IMR-90 (cell line): ENCODE results near the gene PRICKLE2. TPM values are rescaled to one million over a fixed set of nuclear protein-coding genes. Genes with fewer than 3 reads are reported as not detected.

Experiments used
- ATAC-seq: fragments of 200-7000 bp; cut with Tn5 transposase; 2 replicates; pipeline ENCODE4 v1.9.1; 2020; ENCODE audit warnings: low read depth, mild to moderate bottlenecking, moderate library complexity
- BruUV-seq: library from RNA; stranded (reverse); fragments of 400-500 nt; replicated peaks from 2 replicates; lab custom pipeline; 2021; lab: Mats Ljungman, UMichigan
- CTCF ChIA-PET: fragments of 300-600 bp; formaldehyde crosslinking; extraction: SDS; loops from one replicate; lab custom pipeline; 2021; ENCODE audit warnings: antibody characterized with exemption; lab: Yijun Ruan, JAX
- POLR2A ChIA-PET: fragments of 300-600 bp; sonication (Branson Sonifier 250); formaldehyde crosslinking; loops from one replicate; lab custom pipeline; 2022; ENCODE audit warnings: antibody characterized with exemption; ENCODE audit not compliant: unreplicated experiment; lab: Charles Lee
- DNase-seq: peaks from one replicate; pipeline ENCODE4 v3.0.0; 2013
- H2AFZ ChIP-seq: replicated peaks from 2 replicates; pipeline ENCODE3; 2013; ENCODE audit warnings: low read length, mild to moderate bottlenecking; ENCODE audit not compliant: poor library complexity
- H2AK5ac ChIP-seq: 2 replicates; pipeline ENCODE4 v1.6.1; 2013; ENCODE audit warnings: low read depth, low read length, inconsistent platforms
- H2AK9ac ChIP-seq: replicated peaks from 2 replicates; pipeline ENCODE3; 2013; ENCODE audit warnings: mild to moderate bottlenecking, low read depth, low read length, moderate library complexity; ENCODE audit not compliant: poor library complexity
- H2BK120ac ChIP-seq: 2 replicates; pipeline ENCODE4 v1.6.1; 2013; ENCODE audit warnings: low read depth, low read length, inconsistent platforms
- H2BK15ac ChIP-seq: 3 replicates; pipeline ENCODE4 v1.6.1; 2013; ENCODE audit warnings: low read depth, low read length, inconsistent platforms
- H2BK20ac ChIP-seq: 2 replicates; pipeline ENCODE4 v1.6.1; 2013; ENCODE audit warnings: low read depth, mild to moderate bottlenecking, inconsistent platforms, low read length, moderate library complexity
- H2BK5ac ChIP-seq: 2 replicates; pipeline ENCODE4 v1.6.1; 2013; ENCODE audit warnings: mild to moderate bottlenecking, low read depth, low read length, inconsistent platforms; ENCODE audit not compliant: poor library complexity, severe bottlenecking
- H3K14ac ChIP-seq: replicated peaks from 2 replicates; pipeline ENCODE4 v1.6.1; 2013; ENCODE audit warnings: low read depth, low read length, inconsistent platforms
- H3K18ac ChIP-seq: 2 replicates; pipeline ENCODE4 v1.6.1; 2013; ENCODE audit warnings: low read depth, low read length, control low read depth
- H3K23ac ChIP-seq: 2 replicates; pipeline ENCODE4 v1.6.1; 2013; ENCODE audit warnings: low read depth, low read length, inconsistent platforms
- H3K27ac ChIP-seq: 2 replicates; pipeline ENCODE4 v1.5.1; 2013; ENCODE audit warnings: mild to moderate bottlenecking, control low read depth, low read length; ENCODE audit not compliant: insufficient read depth
- H3K27me3 ChIP-seq: 2 replicates; pipeline ENCODE4 v1.6.1; 2013; ENCODE audit warnings: low read length; ENCODE audit not compliant: control insufficient read depth, insufficient read depth
- H3K36me3 ChIP-seq: 2 replicates; pipeline ENCODE4 v1.6.1; 2013; ENCODE audit warnings: low read length, mixed read lengths; ENCODE audit not compliant: control insufficient read depth, insufficient read depth
- H3K4ac ChIP-seq: 2 replicates; pipeline ENCODE4 v1.6.1; 2013; ENCODE audit warnings: low read depth, low read length, inconsistent platforms
- H3K4me1 ChIP-seq: 2 replicates; pipeline ENCODE4 v1.6.1; 2013; ENCODE audit warnings: low read length, mixed read lengths; ENCODE audit not compliant: control insufficient read depth, insufficient read depth
- H3K4me2 ChIP-seq: 2 replicates; pipeline ENCODE4 v1.6.1; 2013; ENCODE audit warnings: low read depth, mild to moderate bottlenecking, control low read depth, low read length, moderate library complexity
- H3K4me3 ChIP-seq: 2 replicates; pipeline ENCODE4 v1.5.1; 2013; ENCODE audit warnings: low read depth, mild to moderate bottlenecking, control low read depth, low read length, moderate library complexity; ENCODE audit not compliant: insufficient read depth
- H3K56ac ChIP-seq: 2 replicates; pipeline ENCODE4 v1.6.1; 2013; ENCODE audit warnings: low read length, inconsistent platforms; ENCODE audit not compliant: insufficient read depth; ENCODE audit errors: extremely low read depth
- H3K79me1 ChIP-seq, 2 experiments: 2 replicates each; pipeline ENCODE4 v1.6.1; 2013; ENCODE audit warnings: low read length in 2 of 2, inconsistent platforms in 1 of 2, low read depth in 1 of 2
- H3K9ac ChIP-seq: 2 replicates; pipeline ENCODE4 v1.6.1; 2013; ENCODE audit warnings: low read depth, low read length, control low read depth
- H3K9me1 ChIP-seq: 2 replicates; pipeline ENCODE4 v1.6.1; 2013; ENCODE audit warnings: low read length, inconsistent platforms; ENCODE audit not compliant: insufficient read depth
- H3K9me3 ChIP-seq: 2 replicates; pipeline ENCODE4 v1.6.1; 2013; ENCODE audit warnings: low read length; ENCODE audit not compliant: control insufficient read depth, insufficient read depth
- H4K20me1 ChIP-seq: 2 replicates; pipeline ENCODE4 v1.6.1; 2013; ENCODE audit warnings: low read length, inconsistent platforms; ENCODE audit not compliant: insufficient read depth
- H4K5ac ChIP-seq: 2 replicates; pipeline ENCODE4 v1.6.1; 2013; ENCODE audit warnings: mild to moderate bottlenecking, low read depth, low read length, control low read depth
- H4K8ac ChIP-seq, 2 experiments: 2 replicates each; pipeline ENCODE4 v1.6.1; 2013; ENCODE audit warnings: low read depth in 2 of 2, low read length in 2 of 2, control low read depth in 1 of 2, inconsistent platforms in 1 of 2
- H4K91ac ChIP-seq: 2 replicates; pipeline ENCODE4 v1.6.1; 2013; ENCODE audit warnings: low read depth, low read length, inconsistent platforms; ENCODE audit not compliant: insufficient read depth
- CEBPB ChIP-seq: IDR thresholded peaks from 2 replicates; pipeline ENCODE4 v1.6.1; 2012; ENCODE audit warnings: low read depth, low read length, improper control_type of control experiment
- FOS ChIP-seq: fragments of 150-350 bp; IDR thresholded peaks from 2 replicates; pipeline ENCODE4 v1.6.1; 2016; ENCODE audit warnings: low read depth, low read length
- MAFK ChIP-seq: IDR thresholded peaks from 2 replicates; pipeline ENCODE4 v1.6.1; 2012; ENCODE audit warnings: low read depth, low read length, improper control_type of control experiment
- MAZ ChIP-seq: IDR thresholded peaks from 2 replicates; pipeline ENCODE4 v1.6.1; 2012; ENCODE audit warnings: low read depth, mild to moderate bottlenecking, low read length, improper control_type of control experiment, moderate library complexity, borderline replicate concordance
- NFE2L2 ChIP-seq: fragments of 150-350 bp; IDR thresholded peaks from 2 replicates; pipeline ENCODE4 v1.6.1; 2016; ENCODE audit warnings: low read depth, mild to moderate bottlenecking, low read length
- RCOR1 ChIP-seq: IDR thresholded peaks from 2 replicates; pipeline ENCODE4 v1.6.1; 2012; ENCODE audit warnings: mild to moderate bottlenecking, low read length, improper control_type of control experiment; ENCODE audit not compliant: insufficient replicate concordance
- RFX5 ChIP-seq: IDR thresholded peaks from 2 replicates; pipeline ENCODE4 v1.8.0; 2012; ENCODE audit warnings: low read depth, mild to moderate bottlenecking, low read length, moderate library complexity
- SMC3 ChIP-seq: fragments of 150-350 bp; IDR thresholded peaks from 2 replicates; pipeline ENCODE4 v1.6.1; 2016; ENCODE audit warnings: low read depth, mild to moderate bottlenecking, antibody characterized with exemption, low read length, moderate library complexity
- dilution Hi-C: fragments of 300-500 bp; cut with HindIII; formaldehyde crosslinking; loops from one replicate; pipeline ENCODE4 v1.14.3; 2018; ENCODE audit warnings: low sequenced_read_pairs; ENCODE audit not compliant: unreplicated experiment
- in situ Hi-C: fragments of 300-500 bp; cut with MboI; formaldehyde crosslinking; loops from 3 replicates; pipeline ENCODE4 v1.14.3; 2019; ENCODE audit warnings: low sequenced_read_pairs, inconsistent platforms, mixed read lengths
- intact Hi-C: fragments of 100-400 bp; cut with micrococcal nuclease; formaldehyde crosslinking; loops from 2 replicates; pipeline ENCODE4 v1.10.0; 2022
- polyA plus RNA-seq, 3 experiments: library from polyadenylated mRNA; depleted of rRNA; stranded (reverse); fragments of >200 nt; gene quantifications; 2 replicates each; pipeline ENCODE4 v1.2.3, GENCODE V29; 2012; ENCODE audit warnings: low replicate concordance in 1 of 3
- total RNA-seq: library from RNA; depleted of rRNA; stranded (reverse); fragments of >200 nt; gene quantifications from 2 replicates; pipeline ENCODE4 v1.2.3, GENCODE V29; 2012
- TF ChIP-seq, protein P1 (sequence below): fragments of 150-350 bp; IDR thresholded peaks from 2 replicates; pipeline ENCODE4 v1.6.1; 2017; ENCODE audit warnings: mild to moderate bottlenecking, antibody characterized with exemption, low read length, low read depth

Gene PRICKLE2
- total and polyA plus RNA-seq, 2 of the 4 experiments (the other 2 are of a cell fraction) = 4.1 to 14.2 TPM

- H3K27ac ChIP-seq = no peak overlapping the region
- CTCF ChIA-PET = no interaction called here
- intact Hi-C loops (no loop called here), dilution Hi-C loops (no loop called here), in situ Hi-C loops (no loop called here)
- 0 out of 2 replicates have a peak, but pooled peaks cover 3% of the 10 kb centered on the region for H3K9me3 ChIP-seq
- H2BK20ac ChIP-seq = no peak overlapping the region
- TF ChIP-seq SMC3 (no peak), NFE2L2 (no peak), RCOR1 (no peak), CEBPB (no peak), FOS (no peak), RFX5 (no peak), MAFK (no peak), MAZ (no peak)
- TF ChIP-seq, protein P1, sequence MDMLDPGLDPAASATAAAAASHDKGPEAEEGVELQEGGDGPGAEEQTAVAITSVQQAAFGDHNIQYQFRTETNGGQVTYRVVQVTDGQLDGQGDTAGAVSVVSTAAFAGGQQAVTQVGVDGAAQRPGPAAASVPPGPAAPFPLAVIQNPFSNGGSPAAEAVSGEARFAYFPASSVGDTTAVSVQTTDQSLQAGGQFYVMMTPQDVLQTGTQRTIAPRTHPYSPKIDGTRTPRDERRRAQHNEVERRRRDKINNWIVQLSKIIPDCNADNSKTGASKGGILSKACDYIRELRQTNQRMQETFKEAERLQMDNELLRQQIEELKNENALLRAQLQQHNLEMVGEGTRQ = no peak
- no peak overlapping the region for H3K14ac ChIP-seq
- no peak overlapping the region for H3K4me2 ChIP-seq
- H2AK9ac ChIP-seq = no peak overlapping the region
- H4K5ac ChIP-seq = no peak overlapping the region
- H2AFZ ChIP-seq = no peak overlapping the region
- POLR2A ChIA-PET = no interaction called here
- no peak overlapping the region for H4K91ac ChIP-seq
- no peak for DNase-seq
- no peaks in the 10 kb centered on the region for H3K27me3 ChIP-seq
- H3K79me1 ChIP-seq = no peaks in the 10 kb centered on the region
- no peak overlapping the region for H2BK120ac ChIP-seq
- ATAC-seq = no peak
- H3K4me3 ChIP-seq = no peak overlapping the region
- no peak overlapping the region for H2BK15ac ChIP-seq
- H3K4me1 ChIP-seq = no peaks in the 10 kb centered on the region; the same call in 1 of the 2 replicates
- H3K23ac ChIP-seq = no peak overlapping the region
- BruUV-seq = no TSS peak
- H3K36me3 ChIP-seq = no peaks in the 10 kb centered on the region
- no peak overlapping the region for H2AK5ac ChIP-seq
- H3K9ac ChIP-seq = no peak overlapping the region
- H4K8ac ChIP-seq = no peak overlapping the region
- H3K4ac ChIP-seq = no peak overlapping the region
- peaks cover 15% of the 10 kb centered on the region for H3K9me1 ChIP-seq
- H4K20me1 ChIP-seq = no peaks in the 10 kb centered on the region
- no peak overlapping the region for H3K56ac ChIP-seq
- no peak overlapping the region for H3K18ac ChIP-seq
- no peak overlapping the region for H2BK5ac ChIP-seq
Observed at GRCh38 chr3:64053117-64053516, 172.1 kb downstream of the PRICKLE2 start.
